HepG2 (cell line): ENCODE data around the gene ACVR1B. TPM values are rescaled to one million over a fixed set of nuclear protein-coding genes. Genes with fewer than 3 reads are reported as not detected.

ENCODE experiments used
- ATAC-seq: fragments of 200-7000 bp; cut with Tn5 transposase; 3 replicates; pipeline ENCODE4 v1.9.1; 2020; ENCODE audit warnings: mild to moderate bottlenecking, moderate library complexity
- BruUV-seq: library from RNA; stranded (reverse); fragments of 400-500 nt; replicated peaks from 2 replicates; lab custom pipeline; 2021; lab: Mats Ljungman, UMichigan
- CTCF ChIA-PET: fragments of 300-600 bp; formaldehyde crosslinking; extraction: SDS; loops from one replicate; lab custom pipeline; 2021; ENCODE audit warnings: low total read pairs, inconsistent platforms, low intra/inter-chr PET ratio; lab: Yijun Ruan, JAX
- POLR2A ChIA-PET: fragments of 350-600 bp; sonication (Branson Sonifier 250); formaldehyde crosslinking; loops from one replicate; lab custom pipeline; 2020; ENCODE audit warnings: antibody characterized with exemption, inconsistent platforms; lab: Yijun Ruan, JAX
- DNase-seq: peaks from one replicate; pipeline ENCODE4 v3.0.0-alpha.2; 2015; ENCODE audit warnings: low spot score
- FAIRE-seq: peaks from 3 replicates; lab custom pipeline; 2011; peaks lifted over from hg19 to GRCh38; lab: Jason Lieb, UNC
- H2AFZ ChIP-seq: one replicate; pipeline ENCODE4 v1.6.1; 2011; ENCODE audit warnings: low read length, inconsistent platforms
- H3K27ac ChIP-seq: fragments of 300-600 bp; 3 replicates; pipeline ENCODE4 v1.8.0; 2011; ENCODE audit warnings: mixed run types, mild to moderate bottlenecking, mixed read lengths, low read length, inconsistent platforms; ENCODE audit not compliant: insufficient read depth; ENCODE audit errors: extremely low read length
- H3K27me3 ChIP-seq, 2 experiments: fragments of 200-600 bp in 1 of 2; 2 replicates in 1 of 2; 3 replicates in 1 of 2; pipeline versions ENCODE4 v1.6.0 to v1.8.0; 2011; ENCODE audit warnings: low read length in 2 of 2, mild to moderate bottlenecking in 2 of 2, moderate library complexity in 2 of 2, inconsistent platforms in 1 of 2; ENCODE audit not compliant: insufficient read depth in 2 of 2, control insufficient read depth in 1 of 2
- H3K36me3 ChIP-seq, 2 experiments: fragments of 200-600 bp in 1 of 2; replicated peaks in 1 of 2; 2 replicates in 1 of 2; 3 replicates in 1 of 2; pipeline versions ENCODE4 v1.5.1 to v1.8.0; 2011; ENCODE audit warnings: low read length in 2 of 2, inconsistent platforms in 1 of 2; ENCODE audit not compliant: insufficient read depth in 2 of 2, control insufficient read depth in 1 of 2
- H3K4me1 ChIP-seq: 2 replicates; pipeline ENCODE4 v1.5.1; 2012; ENCODE audit warnings: low read length, inconsistent platforms; ENCODE audit not compliant: insufficient read depth
- H3K4me2 ChIP-seq: 2 replicates; pipeline ENCODE4 v1.6.0; 2011; ENCODE audit warnings: low read depth, low read length, inconsistent platforms
- H3K4me3 ChIP-seq, 3 experiments: fragments of 200-600 bp in 1 of 3; sonication (generic), shearing (Covaris generic) in 1 of 3; replicated peaks in 1 of 3; 2 replicates each; pipeline ENCODE4 v1.5.1; 2011 to 2016; ENCODE audit warnings: low read length in 3 of 3, inconsistent platforms in 2 of 3, low read depth in 2 of 3, mild to moderate bottlenecking in 2 of 3, control low read depth in 1 of 3, mixed read lengths in 1 of 3; ENCODE audit not compliant: insufficient read depth in 1 of 3
- H3K79me2 ChIP-seq: one replicate; pipeline ENCODE4 v1.6.1; 2011; ENCODE audit warnings: low read length, inconsistent platforms; ENCODE audit not compliant: insufficient read depth
- H3K9ac ChIP-seq: 2 replicates; pipeline ENCODE4 v1.6.0; 2011; ENCODE audit warnings: mild to moderate bottlenecking, low read depth, low read length, inconsistent platforms; ENCODE audit not compliant: insufficient read depth
- H3K9me3 ChIP-seq: 2 replicates; pipeline ENCODE4 v1.5.1; 2012; ENCODE audit warnings: mild to moderate bottlenecking, low read length
- H4K20me1 ChIP-seq: 2 replicates; pipeline ENCODE4 v1.6.0; 2011; ENCODE audit warnings: inconsistent platforms, mild to moderate bottlenecking, low read length, moderate library complexity; ENCODE audit not compliant: insufficient read depth
- CBX2 ChIP-seq, 2 experiments: fragments of 200-600 bp in 1 of 2; sonication (generic); formaldehyde crosslinking in 1 of 2; IDR thresholded peaks; 2 replicates each; pipeline versions ENCODE4 v1.7.0 to v1.8.1; 2018 to 2022; ENCODE audit warnings: low read depth in 2 of 2, low read length in 1 of 2, mild to moderate bottlenecking in 1 of 2, missing genetic modification reagents in 1 of 2
- LCORL ChIP-seq, 2 experiments: fragments of 450-650 bp in 1 of 2; sonication (generic) in 1 of 2; formaldehyde crosslinking in 1 of 2; IDR thresholded peaks; 2 replicates each; pipeline versions ENCODE4 v1.5.0 to v1.6.1; 2017 to 2020; ENCODE audit warnings: antibody characterized with exemption in 1 of 2, missing genetic modification reagents in 1 of 2
- SMAD1 ChIP-seq: sonication (generic); formaldehyde crosslinking; IDR thresholded peaks from 2 replicates; pipeline ENCODE4 v1.4.0; 2020; ENCODE audit warnings: missing genetic modification reagents, low read depth, mild to moderate bottlenecking, borderline replicate concordance
- ZFP36L2 ChIP-seq: sonication (generic); formaldehyde crosslinking; IDR thresholded peaks from 2 replicates; pipeline ENCODE4 v1.4.0; 2020; ENCODE audit warnings: missing genetic modification reagents
- ZNF468 ChIP-seq: sonication (generic); formaldehyde crosslinking; IDR thresholded peaks from 2 replicates; pipeline ENCODE4 v1.8.0; 2022; ENCODE audit warnings: mild to moderate bottlenecking, moderate library complexity, missing genetic modification reagents
- ZNF543 ChIP-seq: sonication (generic); formaldehyde crosslinking; IDR thresholded peaks from 2 replicates; pipeline ENCODE4 v1.4.0; 2020; ENCODE audit warnings: mild to moderate bottlenecking, missing genetic modification reagents
- WGBS: methylation state at CpG from one replicate; pipeline ENCODE4 v1.1.6; 2017; ENCODE audit warnings: low lambda C conversion rate; 5-methylcytosine and 5-hydroxymethylcytosine counted together
- in situ Hi-C: cut with HindIII; loops from 2 replicates; pipeline ENCODE4 v1.10.0; 2017; ENCODE audit warnings: low pct_unique_long_range_greater_than_20kb; ENCODE audit not compliant: extremely low pct_ligation_motif_present
- intact Hi-C: fragments of 100-400 bp; cut with micrococcal nuclease; formaldehyde crosslinking; loops from one replicate; pipeline ENCODE4 v1.10.0; 2022; ENCODE audit not compliant: unreplicated experiment
- polyA plus RNA-seq, 8 experiments: library from polyadenylated mRNA; depleted of rRNA in 3 of 8; stranded (reverse) in 7 of 8; unstranded in 1 of 8; fragments of >200 nt; fragmentation: Illumina TruSeq in 4 of 8; extraction: Trizol in 4 of 8; gene quantifications; 2 replicates each; pipeline versions ENCODE4 v1.2.1 to v1.2.3, GENCODE V29; 2011 to 2016; ENCODE audit warnings: low read depth in 4 of 8, missing spikeins in 1 of 8, mixed read lengths in 1 of 8; ENCODE audit not compliant: insufficient read depth in 1 of 8
- total RNA-seq, 5 experiments: library from RNA; depleted of rRNA; stranded (reverse); fragments of >200 nt; fragmentation: Illumina TruSeq; extraction: Trizol; gene quantifications; 2 replicates each; pipeline ENCODE4 v1.2.3, GENCODE V29; 2016; ENCODE audit warnings: low read depth in 1 of 5
- TF ChIP-seq, protein P1 (sequence below): sonication (generic); formaldehyde crosslinking; IDR thresholded peaks from 2 replicates; pipeline ENCODE4 v1.5.0; 2020; ENCODE audit warnings: missing genetic modification reagents, mild to moderate bottlenecking, borderline replicate concordance

The ACVR1B gene
- total and polyA plus RNA-seq, 2 of the 13 experiments (the other 11 are each of a cell fraction or from before 2014, with no cell fraction given) = 8.9 to 12.1 TPM

DNA sequence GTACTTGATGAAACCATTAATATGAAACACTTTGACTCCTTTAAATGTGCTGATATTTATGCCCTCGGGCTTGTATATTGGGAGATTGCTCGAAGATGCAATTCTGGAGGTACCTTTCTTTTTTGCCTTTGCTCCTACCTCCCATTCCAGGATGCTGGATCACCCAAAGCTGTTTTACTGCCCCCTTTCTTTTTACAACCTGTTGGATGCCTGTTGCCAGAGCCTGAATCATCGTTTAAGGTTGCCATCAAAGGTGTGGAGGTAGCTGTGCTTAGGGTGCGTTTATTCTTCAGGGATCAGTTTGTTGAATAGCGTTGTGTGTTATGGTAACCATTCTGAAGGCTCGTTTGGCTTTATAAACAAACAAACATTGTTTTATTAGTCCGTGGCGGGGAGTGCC, 35.3 kb downstream of the ACVR1B start (continued):
- TF ChIP-seq CBX2 (IDR thresholded peaks at IDR 0.05; ENCODE audit: low read depth, low read length) = no peak
- no peak for TF ChIP-seq CBX2 (CRISPR knock-in tag; IDR thresholded peaks at IDR 0.05; ENCODE audit: low read depth)

DNA sequence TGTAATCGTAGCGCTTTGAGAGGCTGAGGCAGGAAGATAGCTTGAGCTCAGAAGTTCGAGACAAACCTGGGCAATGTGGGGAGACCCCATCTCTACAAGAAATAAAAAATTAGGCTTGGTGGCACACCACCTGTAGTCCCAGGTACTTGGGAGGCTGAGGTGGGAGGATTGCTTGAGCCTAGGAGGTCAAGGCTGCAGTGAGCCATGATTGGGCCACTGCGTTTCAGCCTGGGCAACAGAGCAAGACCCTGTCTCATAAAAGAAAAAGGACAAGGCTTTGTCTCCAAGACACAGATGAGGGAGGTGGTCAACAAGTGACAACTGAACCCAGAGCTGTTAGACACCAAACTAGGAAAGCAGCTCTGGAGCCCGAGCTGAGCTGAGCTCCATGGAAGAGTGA, 40.7 kb downstream of the ACVR1B start:
- H4K20me1 ChIP-seq = no peaks in the 10 kb centered on the region
- CTCF ChIA-PET = interaction anchor here (1.3 to 1.6 kb wide), 3 partner anchors 12 to 31 kb away, joined by 4 to 9 read pairs (median 8); no protein-coding TSS in a partner anchor
- WGBS = over 99% methylated on average over 5 of the region's 5 CpGs
- ATAC-seq = no peak
- no peak overlapping the region for H3K4me3 ChIP-seq
- no peak overlapping the region for H2AFZ ChIP-seq
- no peak overlapping the region for H3K4me2 ChIP-seq
- no peaks in the 10 kb centered on the region for H3K4me1 ChIP-seq
- POLR2A ChIA-PET = no interaction called here
- in situ Hi-C loops = no loop called here
- no peaks in the 10 kb centered on the region for H3K27me3 ChIP-seq
- peaks cover 8 to 22% of the 10 kb centered on the region in 2 experiments; a peak in 4 of 5 replicates for H3K36me3 ChIP-seq
- FAIRE-seq = no peak
- no peak overlapping the region for H3K9ac ChIP-seq
- intact Hi-C loops = no loop called here
- no peaks in the 10 kb centered on the region for H3K79me2 ChIP-seq
- BruUV-seq = no TSS peak
- no peak for DNase-seq
- H3K9me3 ChIP-seq = no peaks in the 10 kb centered on the region
- H3K27ac ChIP-seq = no peak overlapping the region
- TF ChIP-seq ZFP36L2 (CRISPR knock-in tag) (no peak), SMAD1 (CRISPR knock-in tag) (no peak), ZNF468 (CRISPR knock-in tag) (no peak), ZNF543 (CRISPR knock-in tag) (no peak), LCORL (IDR thresholded peaks at IDR 0.05) (no peak), LCORL (CRISPR knock-in tag; IDR thresholded peaks at IDR 0.05) (no peak)
- TF ChIP-seq, protein P1, sequence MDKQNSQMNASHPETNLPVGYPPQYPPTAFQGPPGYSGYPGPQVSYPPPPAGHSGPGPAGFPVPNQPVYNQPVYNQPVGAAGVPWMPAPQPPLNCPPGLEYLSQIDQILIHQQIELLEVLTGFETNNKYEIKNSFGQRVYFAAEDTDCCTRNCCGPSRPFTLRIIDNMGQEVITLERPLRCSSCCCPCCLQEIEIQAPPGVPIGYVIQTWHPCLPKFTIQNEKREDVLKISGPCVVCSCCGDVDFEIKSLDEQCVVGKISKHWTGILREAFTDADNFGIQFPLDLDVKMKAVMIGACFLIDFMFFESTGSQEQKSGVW (CRISPR knock-in tag) = no peak
